Ramos (cell line): Measurements from ENCODE around the gene SGSM2.

Experiments
- in situ Hi-C: fragments of 300-500 bp; cut with MboI; formaldehyde crosslinking; loops from one replicate; pipeline ENCODE4 v1.14.3; 2022; ENCODE audit warnings: low sequenced_read_pairs; ENCODE audit not compliant: unreplicated experiment

SGSM2 gene

DNA sequence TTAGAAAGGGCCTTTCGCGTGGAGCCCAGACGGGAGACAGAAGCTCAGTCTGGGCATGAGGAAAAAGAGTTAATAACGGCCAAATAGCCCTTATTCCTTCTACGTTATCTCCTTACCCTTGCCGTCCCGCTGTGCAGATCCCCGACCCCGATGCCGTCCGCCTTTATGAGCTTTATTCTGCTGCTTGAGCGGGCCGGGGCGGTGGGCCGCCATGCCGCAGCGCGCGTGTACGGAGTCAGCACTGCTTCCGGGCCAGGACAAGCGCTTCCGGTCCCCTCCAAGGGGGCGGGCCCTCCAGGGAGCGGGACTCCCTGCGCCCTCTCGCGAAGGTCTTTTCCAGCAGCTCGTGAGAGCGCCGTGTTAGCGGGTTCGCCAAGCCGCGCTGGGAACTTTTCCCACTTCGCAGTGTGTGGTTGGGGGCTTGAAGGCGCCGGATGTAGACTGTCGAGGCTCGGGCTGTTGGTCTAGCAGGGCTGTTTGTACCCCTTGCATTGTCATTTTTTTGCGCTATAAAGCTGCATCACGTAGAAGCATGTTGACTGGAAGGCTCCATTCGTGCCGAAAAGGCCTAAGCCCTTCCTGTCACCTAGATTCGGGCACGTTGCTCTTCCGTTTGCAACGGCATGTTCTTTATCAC lies 968 bp upstream of the SGSM2 start, which contains the start of gene TSR1:
Gene TSR1 (minus strand): TSS at position 243 of the 637 bp plus-strand sequence. CDS start 30 bp downstream, at position 213.
- in situ Hi-C loops, result no loop called here

DNA sequence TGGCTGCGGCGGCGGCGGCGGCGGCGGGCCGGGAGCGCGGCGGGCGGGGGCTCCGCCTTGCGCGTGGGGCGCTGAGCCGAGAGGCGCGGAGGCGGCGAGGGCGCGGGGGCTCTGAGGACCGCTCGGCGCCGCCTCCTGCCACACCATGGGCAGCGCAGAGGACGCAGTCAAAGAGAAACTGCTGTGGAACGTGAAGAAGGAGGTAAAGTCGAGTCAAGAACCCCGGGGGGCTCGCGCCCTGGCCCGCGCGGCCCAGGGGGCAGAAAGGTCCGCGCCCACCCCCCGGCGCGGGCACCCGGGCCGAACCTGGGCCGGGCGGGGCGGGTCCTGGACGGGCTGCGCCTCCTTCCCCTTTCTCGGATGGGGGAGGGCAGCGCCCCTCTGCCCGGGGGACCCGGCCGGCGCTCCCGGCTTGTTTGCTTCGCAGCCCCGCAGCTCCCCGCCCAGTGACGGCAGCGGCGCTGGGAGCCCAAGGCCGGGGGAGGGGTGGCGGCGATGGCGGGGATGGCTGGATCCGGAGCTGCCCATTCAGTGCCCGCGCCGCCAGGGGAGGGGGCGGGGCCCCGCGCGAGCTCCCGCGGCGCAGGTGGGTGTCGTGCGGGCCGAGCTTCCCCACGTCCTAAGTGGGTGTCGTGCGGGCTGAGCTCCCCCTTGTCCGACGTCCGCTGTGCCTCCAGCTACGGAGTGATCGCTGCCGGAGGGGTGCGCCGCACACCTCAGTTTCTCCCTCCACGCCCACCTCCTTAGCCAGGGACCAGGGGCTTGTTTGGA lies 428 bp downstream of the SGSM2 start:
- in situ Hi-C loops, result no loop called here

DNA sequence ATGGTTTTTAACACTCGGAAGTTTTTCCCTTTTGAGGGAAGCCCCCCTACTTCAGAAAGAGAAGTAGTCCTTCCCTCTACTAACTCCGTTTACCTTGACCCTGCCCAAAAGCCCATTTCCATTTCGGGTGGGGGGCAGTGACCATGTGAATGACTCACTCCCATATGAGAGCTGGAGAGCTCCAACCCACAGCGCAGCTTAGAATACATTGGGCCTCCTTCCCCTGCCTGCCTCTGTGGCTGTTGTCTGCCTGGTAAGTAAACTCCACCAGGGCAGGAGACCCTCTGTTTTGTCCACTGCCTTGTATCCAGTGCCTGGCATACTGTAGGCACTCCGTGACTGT lies 985 bp downstream of the SGSM2 start:
- in situ Hi-C loops, result no loop called here

DNA sequence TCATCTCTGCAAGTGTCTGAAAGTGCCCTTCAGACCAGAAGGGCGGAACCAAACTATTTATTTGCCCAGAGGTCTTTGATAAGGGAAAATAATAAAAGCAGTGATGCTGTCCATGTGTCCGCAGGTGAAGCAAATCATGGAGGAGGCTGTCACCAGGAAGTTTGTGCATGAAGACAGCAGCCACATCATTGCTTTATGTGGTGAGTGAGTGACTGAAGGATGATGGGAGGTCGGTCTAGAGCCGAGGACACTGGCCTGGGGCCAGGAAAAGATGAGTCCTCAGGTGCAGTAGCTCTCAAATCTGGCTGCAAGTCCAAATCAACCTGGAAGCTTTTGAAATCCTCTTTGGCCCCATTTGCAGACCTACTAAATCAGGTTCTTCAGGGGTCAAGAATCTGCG lies 6.1 kb downstream of the SGSM2 start:
- in situ Hi-C loops, result no loop called here

DNA sequence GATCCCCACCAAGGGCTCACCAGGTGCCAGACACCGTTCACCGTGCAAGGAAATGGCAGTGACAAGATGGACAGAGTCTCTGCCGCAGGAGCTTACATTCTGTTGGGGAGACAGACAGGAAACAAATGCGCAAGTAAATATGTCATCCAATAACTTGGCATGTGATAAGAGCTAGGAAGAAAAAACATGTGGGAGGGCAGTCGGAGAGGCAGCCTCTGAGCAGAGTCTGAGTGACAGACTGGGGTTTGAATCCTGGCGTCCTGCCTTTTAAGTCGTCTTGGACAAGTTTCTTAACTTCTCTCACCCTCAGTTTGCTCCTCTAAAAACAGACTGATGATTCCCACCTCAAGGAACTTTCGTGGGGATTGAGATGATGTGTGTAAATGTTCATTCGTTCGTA lies 7.2 kb downstream of the SGSM2 start:
- in situ Hi-C loops, result no loop called here

DNA sequence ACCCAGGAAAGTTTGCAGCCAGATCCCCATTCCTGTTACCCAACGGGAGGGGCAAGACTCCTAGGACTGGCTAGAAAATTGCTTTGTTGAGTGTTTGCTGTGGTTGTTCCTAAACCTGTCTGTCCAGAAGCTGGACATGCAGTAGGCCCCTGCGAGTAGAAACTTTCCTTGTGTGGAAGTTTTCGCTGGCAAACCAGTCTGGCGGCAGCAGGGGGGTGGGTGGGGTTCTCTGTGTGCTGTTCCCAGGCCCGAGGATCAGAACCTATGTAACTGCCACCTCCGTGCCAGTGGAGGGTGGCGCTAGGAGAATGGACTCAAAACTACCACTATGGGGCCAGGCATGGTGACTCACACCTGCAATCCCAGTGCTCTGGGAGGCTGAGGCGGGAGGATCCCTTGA lies 9.2 kb downstream of the SGSM2 start:
- in situ Hi-C loops, result no loop called here

DNA sequence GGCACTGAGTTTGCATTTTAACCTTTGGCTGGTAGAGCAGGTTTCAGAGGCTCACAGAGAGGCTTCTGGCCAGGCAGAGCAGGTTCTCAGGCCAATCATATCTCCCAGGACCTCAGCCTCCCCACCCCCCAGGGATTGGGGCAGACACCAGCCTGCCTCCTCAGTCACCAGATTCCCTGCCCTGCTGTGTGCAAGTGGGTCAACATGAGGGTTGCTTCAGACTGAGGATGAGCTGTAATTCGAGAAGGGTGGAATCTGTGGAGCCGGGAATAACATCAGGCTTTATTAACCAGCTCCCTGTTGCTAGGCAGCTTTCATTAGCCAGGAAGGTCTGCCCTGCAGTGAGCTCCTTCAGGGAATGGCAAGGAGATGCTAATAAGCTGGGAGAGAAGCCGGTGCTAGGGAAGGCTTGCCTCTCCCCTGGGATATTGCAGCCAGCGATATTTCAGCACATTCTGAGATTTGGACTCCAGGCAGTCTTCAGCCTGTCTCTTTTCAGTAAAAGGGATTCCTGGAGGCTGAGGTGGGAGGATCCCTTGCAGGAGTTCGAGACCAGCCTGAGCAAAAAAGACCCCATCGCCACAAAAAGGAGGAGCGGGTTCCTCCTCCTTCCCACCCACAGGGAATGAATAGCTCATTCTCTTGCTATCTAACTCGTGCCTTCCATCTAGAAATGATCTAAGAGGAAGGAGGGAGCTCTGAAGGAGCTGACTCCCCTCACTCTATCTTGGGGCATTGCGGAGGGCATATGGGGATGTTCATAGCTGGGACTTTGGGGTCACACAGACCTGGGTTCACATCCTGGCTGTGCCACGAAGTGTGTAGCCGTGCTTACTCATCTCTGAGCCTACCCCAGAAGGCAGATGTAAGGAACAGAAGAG lies 10.7 kb downstream of the SGSM2 start:
- in situ Hi-C loops, result no loop called here

DNA sequence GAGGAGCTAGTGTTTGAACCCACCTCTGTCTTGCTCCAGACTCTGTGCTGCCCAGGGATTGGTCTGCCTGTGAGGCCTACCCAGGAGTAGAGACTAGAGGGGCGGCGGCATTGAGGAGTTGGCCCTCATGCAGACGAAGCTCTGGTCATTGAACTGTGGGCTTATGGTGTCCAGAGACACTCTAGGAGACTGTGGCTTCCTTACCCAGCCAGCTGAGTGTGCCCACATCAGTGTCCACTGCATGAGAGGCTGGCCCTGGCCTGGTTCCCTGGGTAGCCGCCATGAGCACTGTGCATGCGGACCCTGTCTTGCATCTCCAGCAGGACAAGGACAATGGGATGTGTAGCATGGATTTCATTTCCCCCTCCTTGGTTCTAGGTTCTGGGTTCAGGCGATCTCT lies 14.0 kb downstream of the SGSM2 start:
- in situ Hi-C loops, result no loop called here

DNA sequence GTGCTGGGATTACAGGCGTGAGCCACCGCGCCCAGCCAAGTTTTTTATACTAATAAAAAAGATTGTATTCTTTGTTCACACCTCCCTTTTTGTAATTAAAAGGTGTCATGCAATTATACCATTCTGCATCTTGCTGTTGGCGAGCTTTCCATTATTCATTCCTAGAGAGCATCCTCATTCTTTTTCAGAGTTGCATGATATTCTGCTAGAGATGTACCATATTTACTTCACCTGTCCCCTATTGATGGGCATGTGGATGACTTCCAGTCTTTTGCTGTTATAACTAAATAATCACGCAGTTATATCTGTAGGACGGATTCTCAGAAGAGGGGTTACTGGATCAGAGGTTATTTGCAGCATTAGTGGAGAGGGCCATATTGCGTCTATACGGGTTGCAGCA lies 17.0 kb downstream of the SGSM2 start:
- in situ Hi-C loops, result no loop called here

DNA sequence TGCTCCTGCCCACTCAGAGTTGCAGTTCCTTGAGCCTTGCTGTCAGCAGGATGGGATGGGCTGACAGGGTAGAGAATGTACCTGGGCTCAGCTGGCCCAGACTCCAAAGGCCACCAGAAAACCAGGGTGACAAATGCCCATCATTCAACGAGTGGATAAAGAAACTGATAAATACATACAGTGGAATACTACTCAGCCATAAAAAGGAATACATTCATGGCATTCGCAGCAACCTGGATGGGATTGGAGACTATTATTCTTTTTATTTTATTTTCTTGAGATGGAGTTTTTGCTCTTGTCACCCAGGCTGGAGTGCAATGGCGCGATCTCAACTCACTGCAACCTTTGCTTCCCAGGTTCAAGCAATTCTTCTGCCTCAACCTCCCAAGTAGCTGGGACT lies 19.9 kb downstream of the SGSM2 start:
- in situ Hi-C loops, result no loop called here

DNA sequence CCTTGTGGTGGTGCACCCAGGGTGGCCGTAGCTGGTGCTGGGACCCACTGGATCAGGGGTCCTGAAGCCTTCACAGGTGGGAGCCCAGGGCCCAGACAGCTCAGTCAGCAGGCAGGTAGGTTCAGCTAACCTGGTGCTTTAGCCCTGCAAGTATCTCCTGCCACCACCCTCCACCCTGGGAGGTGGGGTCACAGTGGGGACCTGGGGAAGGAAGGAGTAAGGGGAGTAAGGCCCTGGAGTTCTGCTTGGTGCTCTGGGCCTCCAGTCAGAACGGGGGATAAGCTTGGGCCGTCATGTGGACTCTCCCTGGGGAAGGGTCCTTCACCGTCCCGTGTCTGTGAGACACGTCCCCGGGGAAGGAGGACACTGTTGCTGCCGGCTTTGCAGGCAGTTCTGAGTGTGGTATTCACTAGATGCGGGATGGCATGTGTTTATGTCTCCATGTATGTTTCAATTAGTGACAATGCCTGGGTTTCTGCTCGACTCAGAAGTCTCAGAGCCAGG lies 20.7 kb downstream of the SGSM2 start:
- in situ Hi-C loops, result no loop called here

DNA sequence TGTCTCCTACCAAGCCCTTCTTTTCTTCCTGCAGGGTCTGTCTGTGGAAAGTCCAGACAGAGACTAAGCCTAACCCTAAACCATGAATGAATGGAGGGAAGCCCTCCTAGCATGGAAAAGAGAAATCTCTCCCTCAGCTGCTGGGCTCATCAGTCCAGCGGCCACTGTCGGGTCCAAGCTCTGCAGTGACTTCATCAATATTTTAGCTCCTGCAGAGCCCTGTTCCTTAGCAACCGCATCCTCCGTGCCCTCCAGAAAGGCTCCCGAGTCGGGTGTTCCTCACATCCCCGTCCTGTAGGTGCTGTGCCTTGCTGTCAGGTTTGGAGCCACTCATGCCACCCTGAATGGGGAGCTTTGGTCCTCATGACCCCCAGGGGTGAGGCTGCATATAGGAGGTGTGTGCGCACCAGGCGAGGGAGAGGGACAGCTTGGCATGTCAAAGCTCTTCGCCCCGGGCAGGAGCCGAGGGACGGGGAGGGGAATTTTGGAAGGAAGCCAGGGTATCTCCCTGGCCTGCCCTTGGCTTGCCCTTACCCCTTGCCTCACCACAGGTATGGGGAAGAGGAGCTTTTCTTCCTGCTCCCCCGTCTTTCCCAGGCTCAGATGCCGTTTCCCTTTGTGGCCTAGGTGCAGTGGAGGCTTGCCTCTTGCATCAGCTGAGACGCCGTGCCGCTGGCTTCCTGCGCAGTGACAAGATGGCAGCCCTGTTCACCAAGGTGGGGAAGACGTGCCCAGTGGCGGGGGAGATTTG lies 23.9 kb downstream of the SGSM2 start:
- in situ Hi-C loops, result no loop called here

DNA sequence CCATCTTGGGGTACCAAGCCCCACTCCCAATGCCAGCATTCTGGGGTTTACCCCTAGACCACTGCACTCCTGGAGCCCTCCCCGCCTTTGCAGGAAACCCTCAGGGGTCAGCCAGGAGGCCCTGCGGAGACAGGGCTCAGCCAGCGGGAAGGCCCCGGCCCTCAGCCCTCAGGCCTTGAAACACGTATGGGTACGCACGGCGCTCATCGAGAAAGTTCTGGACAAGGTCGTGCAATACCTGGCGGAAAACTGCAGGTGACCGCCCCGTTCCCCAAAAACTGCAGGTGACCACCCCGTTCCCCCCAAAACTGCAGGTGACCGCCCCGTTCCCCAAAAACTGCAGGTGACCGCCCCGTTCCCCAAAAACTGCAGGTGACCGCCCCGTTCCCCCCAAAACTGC lies 24.7 kb downstream of the SGSM2 start:
- in situ Hi-C loops, result no loop called here

DNA sequence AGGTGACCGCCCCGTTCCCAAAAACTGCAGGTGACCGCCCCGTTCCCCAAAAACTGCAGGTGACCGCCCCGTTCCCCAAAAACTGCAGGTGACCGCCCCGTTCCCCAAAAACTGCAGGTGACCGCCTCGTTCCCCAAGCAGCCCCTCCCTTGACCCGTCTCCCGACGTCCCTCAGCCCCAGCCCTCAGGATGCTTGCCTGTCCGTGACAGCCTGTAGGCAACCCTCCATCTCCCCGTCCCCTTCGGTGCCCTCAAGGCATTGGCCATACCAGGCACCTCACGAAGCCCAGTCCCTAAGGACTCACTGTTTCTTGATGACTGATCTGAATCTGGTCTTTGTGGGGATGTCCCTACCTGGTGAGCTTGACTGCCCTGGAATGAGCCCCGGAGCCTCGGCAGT lies 25.1 kb downstream of the SGSM2 start:
- in situ Hi-C loops, result no loop called here

DNA sequence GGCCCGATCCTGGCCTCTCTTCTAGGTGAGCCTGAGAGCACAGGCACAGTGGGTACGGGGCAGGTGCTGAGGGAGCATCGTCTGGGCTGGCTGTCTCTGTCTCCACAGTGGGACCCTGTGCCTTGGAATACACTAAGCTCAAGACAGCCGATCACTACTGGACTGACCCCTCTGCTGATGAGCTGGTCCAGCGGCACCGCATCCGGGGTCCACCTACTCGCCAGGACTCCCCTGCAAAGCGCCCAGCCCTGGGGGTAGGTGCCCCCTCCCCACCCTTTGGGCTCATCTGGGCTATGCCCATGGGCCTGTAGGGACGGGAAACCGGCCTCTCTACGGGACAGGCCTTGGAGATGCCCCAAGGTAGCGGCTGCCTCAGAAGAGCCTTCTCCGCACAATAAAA lies 25.6 kb downstream of the SGSM2 start:
- in situ Hi-C loops, result no loop called here

DNA sequence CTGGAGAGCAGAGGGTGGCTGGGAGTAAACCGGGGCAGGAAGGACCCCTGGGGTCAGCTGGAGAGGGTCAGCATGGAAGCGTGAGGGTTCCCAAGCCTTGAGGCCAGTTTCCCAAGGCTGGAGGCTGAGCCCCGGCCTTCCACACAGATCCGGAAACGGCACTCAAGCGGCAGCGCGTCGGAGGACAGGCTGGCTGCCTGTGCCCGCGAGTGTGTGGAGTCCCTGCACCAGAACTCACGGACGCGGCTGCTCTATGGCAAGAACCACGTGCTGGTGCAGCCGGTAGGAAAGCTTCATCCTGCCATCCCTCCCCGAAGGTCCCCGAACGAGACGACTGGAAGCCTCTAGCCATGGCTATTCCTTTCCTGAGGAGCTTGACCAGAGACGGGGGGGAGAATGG lies 26.0 kb downstream of the SGSM2 start:
- in situ Hi-C loops, result no loop called here

DNA sequence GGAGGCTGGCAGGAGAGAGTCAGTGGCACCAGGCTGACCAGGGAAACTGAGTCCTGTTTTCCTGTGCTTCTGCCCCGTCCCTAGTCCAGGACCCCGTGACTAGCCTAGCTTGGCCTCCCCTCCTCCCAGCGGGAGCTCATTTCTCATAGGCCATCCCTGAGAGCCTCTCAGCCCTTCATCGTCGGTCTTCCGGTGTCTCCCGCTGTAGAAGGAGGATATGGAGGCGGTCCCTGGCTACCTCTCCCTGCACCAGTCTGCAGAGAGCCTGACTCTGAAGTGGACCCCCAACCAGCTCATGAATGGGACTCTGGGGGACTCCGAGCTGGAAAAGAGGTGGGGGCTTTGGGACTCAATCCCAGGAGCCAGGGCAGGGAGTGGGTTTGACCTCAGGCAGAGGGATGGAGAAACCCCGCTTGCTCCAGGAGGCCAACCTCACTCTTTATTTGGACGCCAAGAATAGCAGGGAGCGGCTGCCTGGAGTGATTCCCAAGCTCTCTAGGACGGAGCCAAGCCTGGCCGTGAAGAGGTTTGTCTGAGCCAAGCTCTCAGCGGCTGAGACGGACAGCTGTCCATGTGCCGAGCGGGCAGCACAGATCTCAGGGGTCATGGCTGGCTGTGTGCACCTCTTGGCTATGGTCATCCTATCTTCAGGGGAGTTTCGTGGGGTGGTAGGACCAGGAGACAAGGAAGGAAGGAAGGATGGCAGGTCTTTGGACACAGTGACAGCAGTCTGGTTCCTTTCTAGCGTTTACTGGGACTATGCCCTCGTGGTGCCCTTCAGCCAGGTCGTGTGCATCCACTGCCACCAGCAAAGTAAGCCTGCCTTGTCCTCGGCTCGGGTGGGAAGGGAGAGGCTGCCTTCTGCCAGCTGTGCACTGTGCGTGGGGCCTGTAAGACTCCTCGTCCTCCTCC lies 26.8 kb downstream of the SGSM2 start:
- in situ Hi-C loops, result no loop called here

DNA sequence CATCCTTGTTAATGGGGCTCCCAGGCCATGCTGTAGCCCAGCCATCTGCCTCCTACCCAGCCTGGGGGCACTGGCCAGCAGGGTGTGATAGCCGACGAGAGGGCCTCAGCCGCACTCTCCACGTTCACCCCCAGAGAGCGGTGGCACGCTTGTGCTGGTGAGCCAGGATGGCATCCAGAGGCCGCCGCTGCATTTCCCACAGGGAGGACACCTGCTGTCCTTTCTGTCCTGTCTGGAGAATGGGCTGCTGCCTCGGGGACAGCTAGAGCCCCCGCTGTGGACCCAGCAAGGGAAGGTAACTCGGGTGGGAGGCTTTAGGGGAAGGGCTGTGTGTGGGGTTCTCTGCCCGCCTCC lies 27.4 kb downstream of the SGSM2 start:
- in situ Hi-C loops, result no loop called here

DNA sequence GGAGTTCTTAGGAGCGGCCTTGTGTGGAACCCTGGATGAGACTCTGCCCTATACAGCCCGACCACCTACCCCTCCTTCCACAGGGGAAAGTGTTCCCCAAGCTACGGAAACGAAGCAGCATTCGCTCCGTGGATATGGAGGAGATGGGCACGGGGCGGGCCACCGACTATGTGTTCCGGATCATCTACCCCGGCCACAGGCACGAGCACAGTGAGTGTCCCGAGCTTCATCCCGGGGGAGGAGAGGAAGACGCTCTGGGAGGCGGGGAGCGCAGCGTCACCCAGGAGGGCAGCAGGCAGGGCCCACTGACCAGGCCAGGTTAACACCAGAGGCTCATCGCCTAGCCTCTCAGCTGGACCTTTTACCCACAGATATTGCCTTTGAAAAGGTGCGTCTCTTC lies 27.8 kb downstream of the SGSM2 start:
- in situ Hi-C loops, result no loop called here
